Mucosa of rectum (tissue), 2 donors: ENCODE measurements around the gene IGSF6.
"Not testable (repeated sequence)": the region's sequence is repeated elsewhere in the genome, so short reads cannot be mapped to it uniquely, and the experiment has no call there.

Experiments
- H3K27ac ChIP-seq, 2 donors: one replicate each; pipeline ENCODE4 v1.7.0; 2013; ENCODE audit warnings: inconsistent platforms in 2 of 2, low read depth in 2 of 2, low read length in 2 of 2
- H3K27me3 ChIP-seq, 2 donors: one replicate each; pipeline ENCODE4 v1.7.0; 2013; ENCODE audit warnings: low read length in 2 of 2; ENCODE audit not compliant: control insufficient read depth in 2 of 2, insufficient read depth in 2 of 2
- H3K36me3 ChIP-seq, 2 donors: one replicate each; pipeline ENCODE4 v1.7.0; 2013; ENCODE audit warnings: low read length in 2 of 2; ENCODE audit not compliant: control insufficient read depth in 2 of 2, insufficient read depth in 2 of 2
- H3K4me1 ChIP-seq, 2 donors: one replicate each; pipeline ENCODE4 v1.7.0; 2013; ENCODE audit warnings: low read length in 2 of 2, mild to moderate bottlenecking in 1 of 2; ENCODE audit not compliant: control insufficient read depth in 2 of 2, insufficient read depth in 2 of 2
- H3K4me3 ChIP-seq, 2 donors: one replicate each; pipeline ENCODE4 v1.7.0; 2013; ENCODE audit warnings: low read length in 2 of 2
- H3K9ac ChIP-seq, 2 donors: one replicate each; pipeline ENCODE4 v1.7.0; 2013; ENCODE audit warnings: low read length in 2 of 2, low read depth in 1 of 2, mild to moderate bottlenecking in 1 of 2
- H3K9me3 ChIP-seq, 2 donors: one replicate each; pipeline ENCODE4 v1.7.0; 2013; ENCODE audit warnings: low read length in 2 of 2; ENCODE audit not compliant: control insufficient read depth in 2 of 2
- donor health status: healthy.
- donor health status: Normal muscosa, but diverticular disease.

IGSF6 gene

DNA sequence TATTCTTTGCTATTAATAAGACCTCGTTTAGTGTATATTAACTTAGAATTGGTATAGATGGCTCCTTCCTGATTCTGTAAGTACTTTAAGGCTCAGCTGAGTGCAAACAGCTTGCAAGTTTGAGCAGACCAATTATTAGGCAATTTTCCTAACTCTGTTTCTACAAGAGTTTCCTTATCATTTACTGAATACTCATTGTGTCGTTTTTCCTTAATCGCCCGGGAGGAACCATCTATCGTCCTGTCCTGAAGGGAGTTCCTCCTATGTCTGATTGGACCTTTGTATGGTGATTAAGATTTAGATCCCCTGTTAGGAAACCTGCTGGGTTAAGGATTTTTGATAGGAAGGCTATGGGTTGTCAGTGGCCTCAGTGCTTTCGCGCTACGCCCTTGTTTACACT is 21.0 kb downstream of the IGSF6 start:
- not testable (repeated sequence) for H3K9me3 ChIP-seq, H3K9ac ChIP-seq, H3K4me1 ChIP-seq, H3K27ac ChIP-seq, H3K4me3 ChIP-seq, H3K27me3 ChIP-seq
- H3K36me3 ChIP-seq = peaks cover 3 to 12% of the 10 kb centered on the region in 2 donors

DNA sequence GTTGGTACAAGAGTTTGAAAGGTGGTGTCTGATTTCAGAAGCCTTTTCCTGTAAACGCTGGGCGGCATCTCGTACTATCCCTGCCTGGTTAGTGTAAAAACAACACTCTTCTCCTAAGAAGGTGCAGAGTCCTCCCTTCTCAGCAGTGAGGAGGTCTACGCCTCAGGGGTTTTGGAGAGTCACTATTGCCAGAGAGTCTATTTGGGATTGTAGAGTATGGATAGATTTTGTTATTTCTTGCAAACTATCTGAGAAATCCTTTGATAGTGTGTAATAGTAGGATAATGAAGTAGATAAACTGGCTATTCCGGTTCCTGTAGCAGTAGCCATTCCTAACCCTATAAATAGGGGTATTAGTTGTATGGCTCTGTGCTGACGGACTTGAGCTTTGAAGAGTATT is 21.5 kb downstream of the IGSF6 start:
- not testable (repeated sequence) for H3K27me3 ChIP-seq, H3K27ac ChIP-seq, H3K4me3 ChIP-seq, H3K4me1 ChIP-seq, H3K9ac ChIP-seq, H3K9me3 ChIP-seq
- peaks cover 3 to 14% of the 10 kb centered on the region in 2 donors for H3K36me3 ChIP-seq

DNA sequence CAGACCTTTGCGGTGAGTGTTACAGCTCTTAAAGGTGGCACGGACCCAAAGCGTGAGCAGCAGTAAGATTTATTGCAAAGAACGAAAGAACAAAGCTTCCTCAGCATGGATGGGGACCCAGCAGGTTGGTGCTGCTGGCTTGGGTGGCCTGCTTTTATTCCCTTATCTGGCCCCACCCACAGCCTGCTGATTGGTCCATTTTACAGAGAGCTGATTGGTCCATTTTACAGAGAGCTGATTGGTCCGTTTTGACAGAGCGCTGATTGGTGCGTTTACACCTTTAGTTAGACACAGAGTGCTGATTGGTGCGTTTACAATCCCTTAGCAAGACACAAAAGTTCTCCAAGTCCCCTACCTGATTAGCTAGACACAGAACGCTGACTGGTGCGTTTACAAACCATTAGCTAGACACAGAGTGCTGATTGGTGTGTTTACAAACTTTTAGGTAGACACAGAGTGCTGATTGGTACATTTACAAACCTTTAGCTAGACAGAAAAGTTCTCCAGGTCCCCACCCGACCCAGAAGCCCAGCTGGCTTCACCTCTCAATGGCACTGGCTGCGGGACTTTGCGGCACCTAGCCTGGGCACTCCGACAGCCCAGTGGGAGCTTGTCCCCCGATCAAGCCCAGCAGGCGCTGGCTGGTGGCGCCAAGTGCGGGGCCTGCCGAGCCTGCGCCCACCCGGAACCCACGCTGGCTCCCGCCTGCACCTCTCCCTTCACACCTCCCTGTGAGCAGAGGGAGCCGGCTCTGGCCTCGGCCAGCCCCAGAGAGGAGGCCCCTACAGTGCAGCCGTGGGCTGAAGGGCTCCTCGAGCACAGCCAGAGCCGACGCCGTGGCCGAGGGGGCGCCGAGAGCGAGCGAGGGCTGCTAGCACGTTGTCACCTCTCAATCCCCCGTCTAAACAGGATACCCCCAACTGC is 22.5 kb downstream of the IGSF6 start:
- not testable (repeated sequence) for H3K4me3 ChIP-seq, H3K9ac ChIP-seq, H3K4me1 ChIP-seq, H3K27me3 ChIP-seq, H3K9me3 ChIP-seq, H3K27ac ChIP-seq
- peaks cover 7 to 17% of the 10 kb centered on the region in 2 donors for H3K36me3 ChIP-seq

DNA sequence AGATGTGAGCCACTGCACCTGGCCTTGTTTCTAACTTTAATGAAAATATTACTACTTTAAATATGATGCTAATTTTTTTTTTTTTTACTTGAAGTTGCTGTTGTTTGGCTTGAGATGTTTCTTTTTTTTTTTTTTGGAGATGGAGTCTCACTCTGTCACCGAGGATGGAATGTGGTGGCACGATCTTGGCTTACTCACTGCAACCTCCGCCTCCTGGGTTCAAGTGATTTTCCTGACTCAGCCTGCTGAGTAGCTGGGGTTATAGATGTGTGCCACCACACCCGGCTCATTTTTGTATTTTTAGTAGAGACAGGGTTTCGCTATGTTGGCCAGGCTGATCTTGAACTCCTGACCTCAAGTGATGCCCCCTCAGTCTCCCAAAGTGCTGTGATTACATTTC is 23.6 kb downstream of the IGSF6 start:
- Histone ChIP-seq H3K27me3 (no peaks in the 10 kb centered on the region), H3K27ac (no peak overlapping the region), H3K9ac (no peak overlapping the region), H3K4me1 (peaks cover 0 to 8% of the 10 kb centered on the region in 2 donors), H3K9me3 (no peaks in the 10 kb centered on the region), H3K4me3 (no peak overlapping the region), H3K36me3 (peaks cover 9 to 16% of the 10 kb centered on the region in 2 donors)

DNA sequence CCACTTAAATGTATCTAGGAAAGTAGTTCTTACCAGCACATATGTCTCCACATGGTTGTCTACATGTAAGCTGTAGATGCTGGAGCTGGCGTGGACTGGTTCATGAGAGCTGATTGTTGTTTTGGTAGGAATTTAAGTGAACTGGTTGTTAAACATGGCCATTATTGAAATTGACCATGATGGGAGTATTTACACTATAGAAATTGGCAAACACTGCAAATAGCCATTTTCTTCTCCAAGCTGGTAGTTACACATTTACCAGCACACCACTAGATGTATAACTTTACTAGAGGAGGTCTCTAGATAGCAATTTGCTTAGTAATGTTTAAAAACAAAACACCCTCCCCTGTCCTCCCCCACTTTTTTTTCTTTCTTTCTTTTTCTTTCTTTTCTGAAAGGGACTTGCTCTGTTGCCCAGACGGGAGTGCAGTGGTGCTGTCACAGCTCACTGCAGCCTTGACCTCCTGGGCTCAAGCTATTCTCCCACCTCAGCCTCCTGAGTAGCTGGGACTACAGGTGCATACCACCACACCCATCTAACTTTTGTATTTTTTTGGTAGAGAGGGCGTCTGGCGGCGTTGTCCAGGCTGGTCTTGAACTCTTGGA is 24.2 kb downstream of the IGSF6 start:
- H3K4me3 ChIP-seq = no peak overlapping the region
- H3K9ac ChIP-seq = no peak overlapping the region
- no peaks in the 10 kb centered on the region for H3K9me3 ChIP-seq
- peaks cover 9 to 15% of the 10 kb centered on the region in 2 donors for H3K36me3 ChIP-seq
- H3K27me3 ChIP-seq = no peaks in the 10 kb centered on the region
- peaks cover 0 to 8% of the 10 kb centered on the region in 2 donors for H3K4me1 ChIP-seq
- no peak overlapping the region for H3K27ac ChIP-seq

DNA sequence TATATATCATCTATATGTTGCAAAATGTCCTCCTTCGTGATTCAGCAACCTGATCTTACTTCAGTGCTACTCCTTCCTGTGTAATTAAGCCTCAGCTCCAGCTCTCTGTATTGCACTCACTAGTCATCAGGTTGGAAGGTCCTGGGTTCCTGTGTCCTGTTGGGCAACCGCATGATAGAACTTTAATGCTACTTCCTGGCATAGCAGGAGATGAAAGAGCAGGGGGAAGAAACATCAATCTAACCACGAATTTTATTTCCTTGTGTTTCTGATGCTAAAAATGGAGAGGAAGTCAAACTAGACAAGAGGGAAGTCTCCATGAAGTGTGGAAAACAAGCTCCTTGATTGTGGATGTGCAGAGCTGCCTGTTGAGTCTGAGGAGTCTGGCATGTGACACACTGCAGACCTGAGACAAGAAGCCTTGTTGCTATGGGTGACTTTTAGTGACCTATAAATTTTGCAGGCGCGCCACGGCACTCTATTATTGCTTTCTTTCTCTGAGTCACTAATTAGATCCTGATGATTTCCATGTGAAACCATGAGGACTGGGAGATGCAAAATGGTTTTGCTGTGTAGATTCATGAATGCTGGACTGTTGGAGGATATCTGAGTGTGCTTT is 25.6 kb downstream of the IGSF6 start:
- peaks cover 0 to 8% of the 10 kb centered on the region in 2 donors for H3K4me1 ChIP-seq
- peak overlapping the region in 1 of 2 donors; percentile 0 for H3K27ac ChIP-seq
- H3K4me3 ChIP-seq = no peak overlapping the region
- no peaks in the 10 kb centered on the region for H3K27me3 ChIP-seq
- peaks cover 9 to 14% of the 10 kb centered on the region in 2 donors for H3K36me3 ChIP-seq
- no peak overlapping the region for H3K9ac ChIP-seq
- H3K9me3 ChIP-seq = no peaks in the 10 kb centered on the region

DNA sequence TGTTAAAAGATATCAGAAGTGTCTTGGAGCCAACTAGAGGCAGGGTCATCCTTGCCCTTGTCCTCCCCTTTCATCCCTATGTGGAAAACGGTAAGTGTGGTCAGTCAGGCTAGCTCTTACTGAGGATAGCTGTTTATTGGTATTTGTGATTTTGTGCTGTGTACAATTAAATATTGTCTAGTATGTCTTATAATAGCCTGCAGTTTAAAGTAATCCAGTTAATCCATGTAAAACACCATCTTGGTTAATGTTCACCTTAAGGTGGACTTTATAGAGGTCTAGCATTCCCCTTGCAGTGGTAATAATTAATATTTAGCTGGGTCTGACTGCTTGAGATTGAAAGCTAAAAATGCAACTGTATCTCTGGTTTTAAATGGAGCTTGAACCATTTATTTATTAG is 27.4 kb downstream of the IGSF6 start:
- Histone ChIP-seq H3K9me3 (no peaks in the 10 kb centered on the region), H3K4me3 (no peak overlapping the region), H3K36me3 (peaks cover 9 to 14% of the 10 kb centered on the region in 2 donors), H3K27ac (no peak overlapping the region), H3K9ac (no peak overlapping the region), H3K27me3 (no peaks in the 10 kb centered on the region), H3K4me1 (peaks cover 0 to 8% of the 10 kb centered on the region in 2 donors)

DNA sequence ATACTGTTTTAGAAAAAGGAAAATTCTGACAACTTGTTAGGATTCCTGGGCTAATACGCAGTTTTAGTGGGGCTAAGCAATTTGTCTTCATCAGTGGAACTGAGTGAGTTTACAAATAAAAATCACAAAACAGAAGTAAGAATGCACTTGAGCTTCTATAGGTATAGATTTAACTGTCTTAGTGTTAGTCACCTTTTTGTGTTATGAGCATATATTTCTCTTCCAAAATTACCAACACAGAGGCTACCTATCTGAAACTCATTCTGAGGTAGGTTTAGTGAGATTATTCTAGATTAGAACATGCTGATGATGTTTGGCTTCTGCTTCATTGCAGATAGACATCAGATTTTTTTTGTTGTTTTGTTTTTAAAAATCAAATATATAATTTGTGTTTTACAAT is 29.9 kb downstream of the IGSF6 start:
- Histone ChIP-seq H3K36me3 (peaks cover 9 to 12% of the 10 kb centered on the region in 2 donors), H3K27me3 (no peaks in the 10 kb centered on the region), H3K27ac (no peak overlapping the region), H3K4me1 (peaks cover 0 to 8% of the 10 kb centered on the region in 2 donors), H3K4me3 (no peak overlapping the region), H3K9ac (no peak overlapping the region), H3K9me3 (no peaks in the 10 kb centered on the region)

DNA sequence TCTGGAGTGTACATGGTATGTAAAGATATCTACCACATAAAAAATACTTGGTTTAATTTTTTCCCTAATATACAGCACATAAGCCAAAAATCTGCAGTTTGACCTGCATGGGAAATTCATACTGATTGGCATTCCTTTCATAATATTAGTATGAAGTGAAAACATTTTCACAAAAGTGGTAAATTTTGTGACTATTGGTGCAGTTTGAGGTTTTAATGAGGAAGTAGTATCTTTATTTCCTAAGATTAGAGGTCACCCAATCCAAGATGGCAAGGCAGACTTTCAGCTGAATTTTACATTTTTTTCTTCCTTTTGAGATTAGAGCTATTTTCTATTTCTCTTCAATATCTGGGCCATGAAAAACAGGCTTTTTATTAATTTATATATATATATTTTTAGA is 31.8 kb downstream of the IGSF6 start:
- Histone ChIP-seq H3K9ac (no peak overlapping the region), H3K27me3 (no peaks in the 10 kb centered on the region), H3K4me1 (no peaks in the 10 kb centered on the region), H3K27ac (no peak overlapping the region), H3K36me3 (peaks cover 7 to 8% of the 10 kb centered on the region in 2 donors), H3K4me3 (no peak overlapping the region), H3K9me3 (no peaks in the 10 kb centered on the region)

DNA sequence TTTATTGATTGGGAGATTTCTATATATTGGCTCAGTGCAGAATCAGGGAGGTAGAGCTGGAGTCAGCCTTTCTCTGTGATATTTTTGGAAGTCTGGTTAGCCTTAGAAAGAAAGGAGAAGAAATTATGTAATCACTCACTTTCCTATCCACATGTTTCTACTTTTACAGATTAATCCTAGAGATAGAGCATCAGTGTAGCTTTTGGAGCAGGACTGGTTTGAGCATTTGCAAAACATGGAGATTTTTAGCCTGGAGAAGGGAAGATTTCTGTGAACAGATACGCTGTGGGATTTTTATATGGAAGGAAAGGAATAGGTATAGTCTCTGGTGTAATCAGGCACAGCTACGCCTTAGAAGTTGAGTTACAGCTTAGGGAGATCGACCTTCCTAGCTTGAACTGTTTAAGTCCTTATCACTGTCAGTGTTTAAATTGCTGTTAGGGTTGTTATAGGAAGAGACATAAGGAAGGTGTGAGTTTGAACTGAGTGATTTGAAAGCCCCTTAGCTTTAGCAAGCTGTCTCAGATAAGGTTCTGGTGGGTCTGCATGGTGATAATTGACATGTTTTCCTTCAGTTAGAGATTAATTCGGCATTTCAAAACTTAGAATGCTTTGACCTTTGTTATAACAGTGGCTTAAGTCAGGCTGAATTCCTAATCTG is 32.5 kb downstream of the IGSF6 start:
- H3K27ac ChIP-seq = no peak overlapping the region
- peaks cover 2 to 5% of the 10 kb centered on the region in 2 donors for H3K36me3 ChIP-seq
- H3K4me1 ChIP-seq = no peaks in the 10 kb centered on the region
- H3K27me3 ChIP-seq = no peaks in the 10 kb centered on the region
- no peak overlapping the region for H3K4me3 ChIP-seq
- no peak overlapping the region for H3K9ac ChIP-seq
- no peaks in the 10 kb centered on the region for H3K9me3 ChIP-seq
